Ishikawa (cell line): Measurements from ENCODE around the gene DOK7.

ENCODE experiments used
- CEBPB ChIP-seq: IDR thresholded peaks from 2 replicates; pipeline ENCODE4 v1.6.1; 2012
- EGR1 ChIP-seq: IDR thresholded peaks from 2 replicates; pipeline ENCODE4 v1.6.1; 2012
- EP300 ChIP-seq: IDR thresholded peaks from 2 replicates; pipeline ENCODE4 v1.6.1; 2012; ENCODE audit warnings: borderline replicate concordance
- FOXM1 ChIP-seq: IDR thresholded peaks from 2 replicates; pipeline ENCODE4 v1.6.1; 2012; ENCODE audit warnings: low read depth, borderline replicate concordance
- NFIC ChIP-seq: IDR thresholded peaks from 2 replicates; pipeline ENCODE4 v1.6.1; 2012
- RAD21 ChIP-seq: IDR thresholded peaks from 2 replicates; pipeline ENCODE4 v1.6.1; 2012; ENCODE audit warnings: low read depth
- TAF1 ChIP-seq: IDR thresholded peaks from 2 replicates; pipeline ENCODE4 v1.6.1; 2012; ENCODE audit warnings: low read depth, mild to moderate bottlenecking
- TCF12 ChIP-seq: IDR thresholded peaks from 2 replicates; pipeline ENCODE4 v1.6.1; 2012; ENCODE audit warnings: low read depth
- YY1 ChIP-seq: IDR thresholded peaks from 2 replicates; pipeline ENCODE4 v1.6.1; 2012; ENCODE audit warnings: low read depth
- TF ChIP-seq, protein P1 (sequence below): IDR thresholded peaks from 2 replicates; pipeline ENCODE4 v1.6.1; 2012

DNA sequence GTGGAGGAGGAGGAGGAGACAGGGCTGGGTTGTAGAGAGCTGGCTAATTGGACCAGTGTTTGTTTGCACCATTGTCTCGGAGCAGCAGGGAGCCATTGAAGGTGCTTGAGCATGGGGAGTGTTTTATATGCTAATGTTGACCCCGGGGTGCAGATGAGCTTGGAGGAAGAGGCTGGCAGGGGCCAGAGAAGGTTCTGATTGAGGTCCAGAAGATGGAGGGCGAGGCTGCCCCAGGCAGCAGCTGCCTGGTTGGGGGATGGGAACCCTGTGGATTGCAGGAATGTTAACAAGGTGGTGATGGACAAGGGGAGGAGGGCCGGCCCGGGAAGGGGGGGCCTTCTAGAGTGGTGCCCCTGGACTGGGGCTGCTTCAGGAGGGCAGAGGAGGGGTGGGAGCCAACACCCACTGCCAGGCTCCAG is 18.0 kb downstream of the DOK7 start:
- TF ChIP-seq CEBPB (no peak), FOXM1 (no peak), EP300 (no peak), TCF12 (peak; percentile 56; the same call in 1 of the 2 replicates), TAF1 (no peak), NFIC (peak; percentile 57), RAD21 (no peak), YY1 (peak; percentile 22; the same call in 1 of the 2 replicates), EGR1 (no peak)
- TF ChIP-seq, protein P1, sequence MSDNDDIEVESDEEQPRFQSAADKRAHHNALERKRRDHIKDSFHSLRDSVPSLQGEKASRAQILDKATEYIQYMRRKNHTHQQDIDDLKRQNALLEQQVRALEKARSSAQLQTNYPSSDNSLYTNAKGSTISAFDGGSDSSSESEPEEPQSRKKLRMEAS: peak; percentile 5; the same call in 1 of the 2 replicates
